ENCODE results near the gene RBMS1. TPM values are rescaled to one million over a fixed set of nuclear protein-coding genes. Genes with fewer than 3 reads are reported as not detected.

RBMS1 gene
- total RNA-seq, 1 experiment from 2014 or later, result 77.5 TPM

GRCh38 chr2:160255408-160255807 is 238.2 kb downstream of the RBMS1 start:
- Histone ChIP-seq H3K4me1 (ENCODE audit: insufficient read depth, low read length) (peaks cover 2% of the 10 kb centered on the region; the same call in 1 of the 2 replicates), H4K91ac (ENCODE audit: insufficient read length, low read depth, low read length) (no peak overlapping the region), H3K23me2 (ENCODE audit: insufficient read length, low read depth, low read length, poor library complexity, severe bottlenecking) (no peaks in the 10 kb centered on the region), H4K8ac (replicated peaks; ENCODE audit: insufficient read length, low read depth, low read length) (no peak overlapping the region), H2BK5ac (ENCODE audit: insufficient read length, low read length) (no peak overlapping the region), H3K27ac (ENCODE audit: insufficient read length, low read depth, low read length) (no peak overlapping the region), H3K79me2 (ENCODE audit: insufficient read depth, low read length) (no peaks in the 10 kb centered on the region), H2BK15ac (ENCODE audit: low read depth, low read length) (no peak overlapping the region), H3K9ac (ENCODE audit: extremely low read depth, insufficient read length, low read length) (no peak overlapping the region), H4K20me1 (ENCODE audit: control insufficient read depth, insufficient read depth, insufficient read length) (no peaks in the 10 kb centered on the region), H3K9me3 (ENCODE audit: control insufficient read depth, low read depth, low read length) (no peaks in the 10 kb centered on the region), H3K18ac (ENCODE audit: insufficient read length, low read depth, low read length) (no peak overlapping the region), H3K4ac (ENCODE audit: low read depth, low read length) (no peak overlapping the region), H2BK120ac (ENCODE audit: low read depth, low read length, poor library complexity, severe bottlenecking) (no peak overlapping the region), H2AK5ac (ENCODE audit: insufficient read length, low read length) (no peak overlapping the region), H2BK20ac (ENCODE audit: low read depth, low read length, poor library complexity, severe bottlenecking) (no peak overlapping the region), H3K4me2 (ENCODE audit: insufficient read depth, insufficient read length, low read length) (no peak overlapping the region), H3K79me1 (ENCODE audit: insufficient read depth, low read depth, low read length, poor library complexity, severe bottlenecking) (no peaks in the 10 kb centered on the region), H2AFZ (ENCODE audit: low read length) (no peak overlapping the region), H3K14ac (ENCODE audit: insufficient read depth, low read length) (no peak overlapping the region), H3T11ph (ENCODE audit: low read length) (no peak overlapping the region), H4K5ac (ENCODE audit: insufficient read length, low read depth, low read length) (no peak overlapping the region), H2BK12ac (ENCODE audit: insufficient read length, low read depth, low read length) (no peak overlapping the region), H3K27me3 (ENCODE audit: insufficient read depth, low read length) (no peaks in the 10 kb centered on the region), H3K56ac (ENCODE audit: insufficient read length, low read depth, low read length) (no peak overlapping the region), H3K23ac (ENCODE audit: insufficient read length, low read depth, low read length) (no peak overlapping the region)
- Mint-ChIP-seq H3K4me3 (no peak overlapping the region), H3K27ac (no peak overlapping the region), H3K9me3 (peaks cover 0 to 2% of the 10 kb centered on the region in 2 experiments; a peak in 1 of 5 replicates), H3K27me3 (ENCODE audit: low read depth) (no peaks in the 10 kb centered on the region; the same call in 1 of the 2 replicates), H3K4me1 (peaks cover 4 to 8% of the 10 kb centered on the region in 2 experiments; a peak in 2 of 4 replicates), H3K36me3 (ENCODE audit: insufficient read depth in 1 of 3, low read depth in 3 of 3) (0 out of 7 replicates have a peak, but pooled peaks cover 0 to 4% (median 0%) of the 10 kb centered on the region in 3 experiments)
- TF ChIP-seq, protein P1, sequence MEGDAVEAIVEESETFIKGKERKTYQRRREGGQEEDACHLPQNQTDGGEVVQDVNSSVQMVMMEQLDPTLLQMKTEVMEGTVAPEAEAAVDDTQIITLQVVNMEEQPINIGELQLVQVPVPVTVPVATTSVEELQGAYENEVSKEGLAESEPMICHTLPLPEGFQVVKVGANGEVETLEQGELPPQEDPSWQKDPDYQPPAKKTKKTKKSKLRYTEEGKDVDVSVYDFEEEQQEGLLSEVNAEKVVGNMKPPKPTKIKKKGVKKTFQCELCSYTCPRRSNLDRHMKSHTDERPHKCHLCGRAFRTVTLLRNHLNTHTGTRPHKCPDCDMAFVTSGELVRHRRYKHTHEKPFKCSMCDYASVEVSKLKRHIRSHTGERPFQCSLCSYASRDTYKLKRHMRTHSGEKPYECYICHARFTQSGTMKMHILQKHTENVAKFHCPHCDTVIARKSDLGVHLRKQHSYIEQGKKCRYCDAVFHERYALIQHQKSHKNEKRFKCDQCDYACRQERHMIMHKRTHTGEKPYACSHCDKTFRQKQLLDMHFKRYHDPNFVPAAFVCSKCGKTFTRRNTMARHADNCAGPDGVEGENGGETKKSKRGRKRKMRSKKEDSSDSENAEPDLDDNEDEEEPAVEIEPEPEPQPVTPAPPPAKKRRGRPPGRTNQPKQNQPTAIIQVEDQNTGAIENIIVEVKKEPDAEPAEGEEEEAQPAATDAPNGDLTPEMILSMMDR (conservative IDR thresholded peaks at IDR 0.05), result no peak
- DNase-seq, result no peak
- WGBS (ENCODE audit: extremely low coverage, insufficient read length, low lambda C conversion rate), result no CpG with 5 or more reads among the region's 1 CpG

Data from H9 (cell line).